HCT116 (cell line): Measurements from ENCODE around the gene PTPMT1. TPM values are rescaled to one million over a fixed set of nuclear protein-coding genes. Genes with fewer than 3 reads are reported as not detected.

ENCODE experiments used
- ATAC-seq: fragments of 200-7000 bp; cut with Tn5 transposase; 2 replicates; pipeline ENCODE4 v1.9.1; 2020; ENCODE audit warnings: mild to moderate bottlenecking, moderate library complexity
- Bru-seq: library from RNA; stranded (reverse); fragments of 400-500 nt; gene quantifications from one replicate; lab custom pipeline; 2021; lab: Mats Ljungman, UMichigan
- BruChase-seq, 2 experiments: library from RNA; stranded (reverse); fragments of 400-500 nt; gene quantifications; one replicate each; lab custom pipeline; 2021; lab: Mats Ljungman, UMichigan
- BruUV-seq: library from RNA; stranded (reverse); fragments of 400-500 nt; replicated peaks from 2 replicates; lab custom pipeline; 2021; lab: Mats Ljungman, UMichigan
- CTCF ChIA-PET: fragments of 300-600 bp; sonication (Branson Sonifier 250); formaldehyde crosslinking; loops from one replicate; lab custom pipeline; 2021; ENCODE audit warnings: antibody characterized with exemption; lab: Charles Lee
- POLR2A ChIA-PET: fragments of 300-600, 350-600 bp; sonication (Branson Sonifier 250); formaldehyde crosslinking; loops from one replicate; lab custom pipeline; 2021; ENCODE audit warnings: antibody characterized with exemption; lab: Charles Lee
- RAD21 ChIA-PET, 2 experiments: fragments of 300-600 bp; sonication (Branson Sonifier 250); formaldehyde crosslinking; loops; one replicate each; lab custom pipeline; 2023; ENCODE audit warnings: low total read pairs in 2 of 2; ENCODE audit not compliant: uncharacterized antibody in 2 of 2, unreplicated experiment in 2 of 2, low non-redundant PET in 1 of 2; lab: Charles Lee
- DNase-seq: peaks from one replicate; pipeline ENCODE4 v3.0.0-alpha.2; 2010; ENCODE audit warnings: low read depth, low spot score
- H2AFZ ChIP-seq: fragments of 200-600 bp; shearing (Covaris generic), sonication (generic); 2 replicates; pipeline ENCODE4 v1.6.1; 2017; ENCODE audit warnings: low read depth, mixed run types, mixed read lengths, antibody characterized with exemption, low read length; ENCODE audit not compliant: poor library complexity, severe bottlenecking
- H3K27ac ChIP-seq: 2 replicates; pipeline ENCODE4 v1.5.1; 2012; ENCODE audit warnings: low read depth, low read length
- H3K27me3 ChIP-seq: fragments of 200-600 bp; sonication (generic); 2 replicates; pipeline ENCODE4 v1.6.1; 2016; ENCODE audit warnings: mixed run types, low read length, mixed read lengths; ENCODE audit not compliant: insufficient read depth
- H3K36me3 ChIP-seq, 2 experiments: fragments of 200-500 bp in 1 of 2; fragments of 200-600 bp in 1 of 2; sonication (Bioruptor generic) in 1 of 2; sonication (generic) in 1 of 2; 2 replicates each; pipeline versions ENCODE4 v1.5.1 to v1.6.1; 2014 to 2016; ENCODE audit warnings: low read length in 2 of 2, inconsistent platforms in 1 of 2, mixed read lengths in 1 of 2, mixed run types in 1 of 2; ENCODE audit not compliant: insufficient read depth in 2 of 2, control insufficient read depth in 1 of 2
- H3K4me1 ChIP-seq, 2 experiments: fragments of 200-600 bp in 1 of 2; sonication (generic) in 1 of 2; 2 replicates each; pipeline versions ENCODE4 v1.5.1 to v1.6.1; 2012 to 2017; ENCODE audit warnings: low read length in 2 of 2, inconsistent platforms in 1 of 2, mild to moderate bottlenecking in 1 of 2, mixed read lengths in 1 of 2, mixed run types in 1 of 2, moderate library complexity in 1 of 2; ENCODE audit not compliant: insufficient read depth in 2 of 2, control insufficient read depth in 1 of 2
- H3K4me2 ChIP-seq: fragments of 200-600 bp; sonication (generic); 2 replicates; pipeline ENCODE4 v1.6.1; 2017; ENCODE audit warnings: mixed run types, low read length, mixed read lengths
- H3K4me3 ChIP-seq, 2 experiments: fragments of 200-600 bp in 1 of 2; sonication (generic) in 1 of 2; replicated peaks in 1 of 2; 2 replicates each; pipeline ENCODE4 v1.5.1; 2011 to 2016; ENCODE audit warnings: low read length in 2 of 2, control low read depth in 1 of 2, low read depth in 1 of 2, mild to moderate bottlenecking in 1 of 2, mixed read lengths in 1 of 2, mixed run types in 1 of 2
- H3K79me2 ChIP-seq: fragments of 200-600 bp; sonication (generic); 2 replicates; pipeline ENCODE4 v1.6.1; 2017; ENCODE audit warnings: mild to moderate bottlenecking, mixed run types, low read length, moderate library complexity, mixed read lengths; ENCODE audit not compliant: insufficient read depth
- H3K9ac ChIP-seq: fragments of 200-600 bp; sonication (generic); 2 replicates; pipeline ENCODE4 v1.6.1; 2016; ENCODE audit warnings: low read length, mixed read lengths
- H3K9me2 ChIP-seq: fragments of 200-600 bp; sonication (generic), shearing (Covaris generic); 2 replicates; pipeline ENCODE4 v1.6.1; 2017; ENCODE audit warnings: mixed run types, mild to moderate bottlenecking, moderate library complexity; ENCODE audit not compliant: insufficient read depth
- H3K9me3 ChIP-seq, 2 experiments: fragments of 200-500 bp in 1 of 2; fragments of 200-600 bp in 1 of 2; sonication (Bioruptor generic) in 1 of 2; sonication (generic) in 1 of 2; 2 replicates each; pipeline ENCODE4 v1.6.1; 2014 to 2017; ENCODE audit warnings: low read length in 2 of 2, mixed read lengths in 2 of 2, inconsistent platforms in 1 of 2, low read depth in 1 of 2, mild to moderate bottlenecking in 1 of 2, mixed run types in 1 of 2, moderate library complexity in 1 of 2; ENCODE audit not compliant: control insufficient read depth in 1 of 2, insufficient read depth in 1 of 2
- H4K20me1 ChIP-seq: fragments of 200-600 bp; sonication (generic), shearing (Covaris generic); 2 replicates; pipeline ENCODE4 v1.6.1; 2017; ENCODE audit warnings: mixed run types, mild to moderate bottlenecking, moderate library complexity; ENCODE audit not compliant: insufficient read depth
- CBX3 ChIP-seq: IDR thresholded peaks from 2 replicates; pipeline ENCODE4 v1.6.1; 2012; ENCODE audit warnings: low read depth
- CEBPB ChIP-seq: IDR thresholded peaks from 2 replicates; pipeline ENCODE4 v1.6.1; 2012; ENCODE audit warnings: low read depth
- FOSL1 ChIP-seq: IDR thresholded peaks from 2 replicates; pipeline ENCODE4 v1.6.1; 2012; ENCODE audit warnings: low read depth
- JUND ChIP-seq: IDR thresholded peaks from 2 replicates; pipeline ENCODE4 v1.6.1; 2012
- POLR2A ChIP-seq: IDR thresholded peaks from 2 replicates; pipeline ENCODE4 v1.7.0; 2011; ENCODE audit warnings: borderline replicate concordance; ENCODE audit not compliant: insufficient read depth, insufficient read length; ENCODE audit errors: extremely low read depth
- POLR2AphosphoS5 ChIP-seq: IDR thresholded peaks from 2 replicates; pipeline ENCODE4 v1.6.1; 2011; ENCODE audit warnings: mild to moderate bottlenecking, low read depth, low read length, moderate library complexity
- SIN3A ChIP-seq: IDR thresholded peaks from 2 replicates; pipeline ENCODE4 v1.6.1; 2012; ENCODE audit warnings: low read depth
- SP1 ChIP-seq: IDR thresholded peaks from 2 replicates; pipeline ENCODE4 v1.6.1; 2012; ENCODE audit warnings: low read depth
- YY1 ChIP-seq: IDR thresholded peaks from 2 replicates; pipeline ENCODE4 v1.6.1; 2011; ENCODE audit warnings: low read length, low read depth, moderate library complexity, mild to moderate bottlenecking; ENCODE audit not compliant: insufficient replicate concordance; ENCODE audit errors: extremely low read depth
- ZFX ChIP-seq: fragments of 450-650 bp; IDR thresholded peaks from 2 replicates; pipeline ENCODE4 v1.6.1; 2017
- intact Hi-C: fragments of 100-400 bp; cut with micrococcal nuclease; formaldehyde crosslinking; loops from 2 replicates; pipeline ENCODE4 v1.10.0; 2022
- long read RNA-seq: library from polyadenylated mRNA; unstranded; transcript quantifications from one replicate; pipeline ENCODE4 v2.0.0, GENCODE V29; 2021; ENCODE audit not compliant: unreplicated experiment
- polyA plus RNA-seq: library from polyadenylated mRNA; unstranded; fragments of >200 nt; gene quantifications from 2 replicates; pipeline ENCODE4 v1.2.1, GENCODE V29; 2012; ENCODE audit warnings: missing spikeins
- total RNA-seq: library from RNA; stranded (reverse); gene quantifications from one replicate; pipeline ENCODE4 v1.2.1, GENCODE V29; 2021; ENCODE audit not compliant: unreplicated experiment
- TF ChIP-seq, protein P1 (sequence below): IDR thresholded peaks from 2 replicates; pipeline ENCODE4 v1.6.1; 2011; ENCODE audit warnings: mild to moderate bottlenecking, low read length, moderate library complexity; ENCODE audit not compliant: insufficient replicate concordance; ENCODE audit errors: extremely low read depth
- TF ChIP-seq, protein P2 (sequence below): IDR thresholded peaks from 2 replicates; pipeline ENCODE4 v1.6.1; 2012

Gene PTPMT1, protein sequence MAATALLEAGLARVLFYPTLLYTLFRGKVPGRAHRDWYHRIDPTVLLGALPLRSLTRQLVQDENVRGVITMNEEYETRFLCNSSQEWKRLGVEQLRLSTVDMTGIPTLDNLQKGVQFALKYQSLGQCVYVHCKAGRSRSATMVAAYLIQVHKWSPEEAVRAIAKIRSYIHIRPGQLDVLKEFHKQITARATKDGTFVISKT
- total RNA-seq (71.6 TPM), Bru-seq, nascent RNA (percentile 78 among the genes with signal in this experiment), BruChase-seq, experiment 1, labeled RNA remaining after a 6-hour chase (percentile 80 among the genes with signal in this experiment), BruChase-seq, experiment 2, labeled RNA remaining after a 2-hour chase (percentile 71 among the genes with signal in this experiment)
- polyA plus RNA-seq = 91.8 and 95.0 TPM in 2 replicates
- long read RNA-seq, transcript PTPMT1-202 (4 exons, 768 nt) = major isoform, 51 of 79 reads
- long read RNA-seq, transcript PTPMT1-205 (3 exons, 1,611 nt) = minor isoform, 13 of 79 reads
- long read RNA-seq, transcript PTPMT1-201 (3 exons, 928 nt) = minor isoform, 7 of 79 reads
- long read RNA-seq, transcript PTPMT1-203 (2 exons, 1,014 nt) = minor isoform, 5 of 79 reads
- long read RNA-seq, partial matches to known transcripts = 2 of 79 reads
- long read RNA-seq, other reads (novel, unspliced or antisense) = 1 of 79 reads

DNA sequence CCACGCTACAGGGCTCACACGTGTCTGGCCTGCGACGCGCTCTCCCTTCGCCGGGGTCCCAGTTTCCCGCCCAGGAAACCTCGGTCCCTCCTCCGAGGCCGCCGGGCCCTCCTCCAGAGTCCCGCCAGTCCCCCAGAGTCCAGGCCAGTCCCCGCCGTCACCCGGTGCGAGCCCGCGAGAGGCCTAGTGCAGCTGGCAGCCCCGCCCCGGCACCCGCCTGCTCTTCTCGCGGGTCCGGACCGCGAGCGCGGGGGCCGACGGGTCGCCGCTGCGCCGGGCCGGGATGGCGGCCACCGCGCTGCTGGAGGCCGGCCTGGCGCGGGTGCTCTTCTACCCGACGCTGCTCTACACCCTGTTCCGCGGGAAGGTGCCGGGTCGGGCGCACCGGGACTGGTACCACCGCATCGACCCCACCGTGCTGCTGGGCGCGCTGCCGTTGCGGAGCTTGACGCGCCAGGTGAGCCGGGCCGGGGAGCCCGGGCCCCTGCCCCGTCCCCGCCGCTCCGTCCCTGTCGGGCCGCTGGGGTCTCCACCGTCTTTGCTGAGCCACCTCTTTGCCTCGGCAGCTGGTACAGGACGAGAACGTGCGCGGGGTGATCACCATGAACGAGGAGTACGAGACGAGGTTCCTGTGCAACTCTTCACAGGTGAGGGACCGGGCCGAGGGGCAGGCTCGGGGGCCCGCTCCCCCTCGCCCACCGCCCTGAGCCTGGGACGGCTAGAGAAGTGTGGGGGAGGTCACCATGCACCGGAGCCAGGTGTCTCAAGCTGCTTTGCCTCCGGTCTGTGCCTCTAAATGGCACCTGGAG, at the start of gene PTPMT1:
TSS of gene PTPMT1 (plus strand) at position 260 of the 809 bp plus-strand sequence. CDS start at position 284, 24 bp downstream.
- ATAC-seq = peak; percentile 92
- Histone ChIP-seq H3K4me1 (peaks cover 6 to 22% of the 10 kb centered on the region in 2 experiments), H3K4me3 (peak within 1 kb of the TSS; percentile 91 to 92), H3K36me3 (peaks cover 5 to 13% of the 10 kb centered on the region in 2 experiments; a peak in 2 of 4 replicates), H3K27ac (peak within 1 kb of the TSS; percentile 70), H3K4me2 (peak within 1 kb of the TSS; percentile 89), H3K79me2 (peaks cover 51% of the 10 kb centered on the region), H3K9me3 (no peaks in the 10 kb centered on the region), H3K9me2 (no peaks in the 10 kb centered on the region), H2AFZ (no peak within 1 kb of the TSS), H4K20me1 (no peaks in the 10 kb centered on the region), H3K27me3 (no peaks in the 10 kb centered on the region), H3K9ac (peak within 1 kb of the TSS; percentile 99)
- BruUV-seq = no TSS peak
- ChIA-PET RAD21 (interaction anchor here in 1 of 2 experiments (0.6 kb wide), 1 partner anchor 15 kb away, joined by 3 read pairs; no protein-coding TSS in a partner anchor), CTCF (interaction anchor here (0.5 to 1.9 kb wide), 2 partner anchors 13 to 85 kb away, joined by 3 to 9 read pairs; partner anchors contain the start of gene CELF1), POLR2A (interaction anchor here (1.0 to 1.7 kb wide), 2 partner anchors 13 to 14 kb away, joined by 3 to 5 read pairs; partner anchors contain the start of genes KBTBD4 and NDUFS3)
- TF ChIP-seq, protein P1, sequence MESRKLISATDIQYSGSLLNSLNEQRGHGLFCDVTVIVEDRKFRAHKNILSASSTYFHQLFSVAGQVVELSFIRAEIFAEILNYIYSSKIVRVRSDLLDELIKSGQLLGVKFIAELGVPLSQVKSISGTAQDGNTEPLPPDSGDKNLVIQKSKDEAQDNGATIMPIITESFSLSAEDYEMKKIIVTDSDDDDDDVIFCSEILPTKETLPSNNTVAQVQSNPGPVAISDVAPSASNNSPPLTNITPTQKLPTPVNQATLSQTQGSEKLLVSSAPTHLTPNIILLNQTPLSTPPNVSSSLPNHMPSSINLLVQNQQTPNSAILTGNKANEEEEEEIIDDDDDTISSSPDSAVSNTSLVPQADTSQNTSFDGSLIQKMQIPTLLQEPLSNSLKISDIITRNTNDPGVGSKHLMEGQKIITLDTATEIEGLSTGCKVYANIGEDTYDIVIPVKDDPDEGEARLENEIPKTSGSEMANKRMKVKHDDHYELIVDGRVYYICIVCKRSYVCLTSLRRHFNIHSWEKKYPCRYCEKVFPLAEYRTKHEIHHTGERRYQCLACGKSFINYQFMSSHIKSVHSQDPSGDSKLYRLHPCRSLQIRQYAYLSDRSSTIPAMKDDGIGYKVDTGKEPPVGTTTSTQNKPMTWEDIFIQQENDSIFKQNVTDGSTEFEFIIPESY = peak; percentile 92
- no peak for TF ChIP-seq CBX3
- TF ChIP-seq ZFX = peak; percentile 99
- TF ChIP-seq YY1 = peak; percentile 90
- TF ChIP-seq SP1 = no peak
- peak; percentile 92 for TF ChIP-seq POLR2A
- TF ChIP-seq CEBPB = no peak
- no peak for TF ChIP-seq FOSL1
- TF ChIP-seq, protein P2, sequence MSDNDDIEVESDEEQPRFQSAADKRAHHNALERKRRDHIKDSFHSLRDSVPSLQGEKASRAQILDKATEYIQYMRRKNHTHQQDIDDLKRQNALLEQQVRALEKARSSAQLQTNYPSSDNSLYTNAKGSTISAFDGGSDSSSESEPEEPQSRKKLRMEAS = peak; percentile 78
- peak; percentile 82 for TF ChIP-seq POLR2AphosphoS5
- no peak for TF ChIP-seq JUND
- 0 out of 2 replicates have a peak, but pooled peaks have one; percentile 25 for TF ChIP-seq SIN3A
- intact Hi-C loops = no loop called here
- peak; percentile 40 for DNase-seq
